RKO (cell line): ENCODE results near the gene FMN2.

Experiments used
- DNase-seq: peaks from one replicate; pipeline ENCODE4 v3.0.0-alpha.2; 2016; ENCODE audit warnings: low spot score

The FMN2 gene

DNA sequence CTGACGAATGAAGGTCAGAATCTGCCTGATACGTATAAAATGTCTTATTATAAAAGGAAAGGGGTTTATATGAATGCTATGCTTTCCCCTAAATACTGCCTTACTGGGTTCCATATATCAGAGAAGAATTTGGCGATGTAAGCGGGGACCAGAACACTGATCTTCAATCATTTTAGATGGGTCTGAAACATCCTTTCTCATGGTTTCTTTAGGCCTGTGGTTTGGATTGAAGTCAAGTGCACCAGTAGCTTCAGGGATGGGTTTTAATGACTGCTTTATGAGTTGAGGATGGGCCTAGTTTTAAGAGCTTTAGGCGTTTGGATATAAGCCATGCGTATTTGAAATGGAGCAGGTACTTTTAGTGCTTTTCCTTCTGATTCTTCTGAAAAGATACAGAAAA, 6.9 kb downstream of the FMN2 start:
- no peak for DNase-seq

DNA sequence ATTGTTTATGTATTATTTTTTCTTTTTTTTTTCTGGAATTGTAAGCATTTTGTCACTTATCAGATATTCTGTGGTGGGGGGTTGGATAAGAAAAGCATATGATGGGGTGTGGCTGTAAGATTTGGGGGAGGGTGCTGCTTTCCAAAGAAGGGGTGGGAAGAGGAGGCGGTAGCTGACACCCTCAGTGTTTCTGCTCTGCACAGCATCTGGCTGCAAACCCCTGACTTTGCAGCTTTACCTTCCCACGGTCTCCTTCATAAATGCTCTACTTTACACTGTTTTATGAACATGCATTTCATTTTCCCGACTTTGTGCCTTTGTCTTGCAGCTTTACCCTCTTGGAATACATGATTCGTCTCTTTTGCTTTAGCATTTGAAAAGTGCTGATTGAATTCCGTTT, 7.6 kb downstream of the FMN2 start:
- no peak for DNase-seq

DNA sequence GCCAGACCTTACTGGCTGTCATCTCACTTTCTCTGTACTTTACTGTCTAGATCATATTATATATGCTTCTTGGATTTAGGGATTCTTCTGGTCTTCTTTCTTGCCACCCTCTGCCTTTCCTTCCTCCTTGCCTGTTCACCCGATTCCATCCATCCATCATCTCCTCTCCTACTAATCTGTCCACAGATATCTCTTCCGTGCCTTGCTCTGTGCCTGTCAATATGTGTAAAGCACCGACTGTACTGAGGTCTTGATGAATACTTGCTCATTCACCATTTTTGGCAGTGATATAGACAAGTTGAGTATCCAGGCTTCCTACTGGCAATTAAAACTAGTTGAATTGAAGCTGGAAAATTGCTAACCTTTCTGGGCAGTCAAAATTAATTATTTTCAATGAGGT, 8.1 kb downstream of the FMN2 start:
- DNase-seq: no peak

DNA sequence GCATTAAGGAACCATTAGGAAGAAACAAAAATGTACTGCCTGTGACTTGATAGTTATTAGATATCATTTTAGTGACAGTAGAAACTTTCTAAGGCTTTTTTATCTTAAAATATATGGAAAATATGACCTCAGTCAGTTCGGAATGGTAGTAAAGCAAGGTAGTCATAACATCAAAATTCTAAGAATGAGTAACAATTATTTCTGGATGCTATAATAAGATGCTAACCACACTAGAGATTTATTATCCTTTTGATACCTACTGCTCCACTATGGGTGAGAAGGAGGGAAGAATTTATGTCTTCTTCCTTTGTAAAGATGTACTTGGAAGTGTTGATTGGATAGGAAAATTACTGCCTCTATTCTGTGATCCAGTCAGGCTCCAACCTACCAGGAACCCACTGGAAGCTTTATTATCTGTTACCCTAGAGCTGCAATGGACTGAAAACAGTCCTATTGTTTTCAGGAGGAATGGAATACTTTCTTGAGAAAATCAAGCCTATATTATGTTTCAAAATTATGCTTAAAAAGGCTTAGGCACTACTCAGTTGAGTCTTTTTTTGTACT, 8.8 kb downstream of the FMN2 start:
- DNase-seq: no peak

DNA sequence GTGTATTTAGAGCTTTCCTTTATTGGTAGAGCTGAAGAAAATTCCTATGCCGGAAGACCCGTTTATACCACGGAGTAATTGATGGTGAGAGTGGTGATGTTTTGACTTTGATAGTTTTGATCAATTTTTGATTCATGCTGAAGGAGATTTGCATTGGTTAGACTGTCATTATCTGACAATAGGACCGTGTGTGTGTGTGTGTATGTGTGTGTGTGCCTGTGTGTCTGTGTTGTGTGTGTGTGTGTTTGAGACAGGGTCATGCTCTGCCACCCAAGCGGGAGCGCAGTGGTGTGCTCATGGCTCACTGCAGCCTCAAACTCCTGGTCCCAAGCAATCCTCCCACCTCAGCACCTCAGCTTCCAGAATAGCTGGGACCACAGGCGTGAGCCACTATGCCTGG, 9.6 kb downstream of the FMN2 start:
- DNase-seq: no peak

DNA sequence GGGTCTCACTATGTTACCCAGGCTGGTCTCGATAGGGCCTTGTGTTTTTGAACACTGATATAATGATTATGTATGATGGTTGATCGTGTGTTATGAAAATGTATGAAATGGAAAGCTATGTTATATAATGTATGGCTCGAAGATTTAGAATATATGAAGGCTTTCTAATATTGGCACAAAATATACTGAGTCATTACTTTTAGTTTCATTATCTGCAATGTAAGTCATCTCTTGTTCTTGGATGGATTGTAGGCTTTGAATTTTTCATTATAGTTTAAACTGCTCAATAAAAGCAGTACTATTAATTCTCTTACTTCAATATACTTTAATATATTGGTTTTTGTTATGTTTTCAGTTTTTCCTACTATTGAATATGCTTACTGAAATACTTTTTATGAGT, 10.1 kb downstream of the FMN2 start:
- DNase-seq: no peak

DNA sequence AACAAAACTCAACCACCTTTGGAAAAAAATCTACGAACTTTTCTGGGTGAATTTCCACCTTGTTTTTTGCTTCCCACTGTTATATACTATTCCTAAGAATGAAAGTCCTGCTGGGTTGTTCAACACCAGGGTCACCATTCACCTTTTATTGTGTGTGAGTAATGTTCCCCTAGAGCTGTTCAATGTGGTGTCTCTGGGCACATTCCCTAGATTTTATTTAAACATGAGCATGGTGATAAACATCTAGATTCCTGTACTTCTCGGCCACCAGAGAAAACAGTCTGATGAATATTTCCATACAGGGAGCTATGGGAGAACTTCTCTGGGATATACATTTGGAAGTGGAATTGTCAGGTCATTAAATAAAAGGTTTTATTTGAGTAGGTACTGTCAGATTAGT, 13.0 kb downstream of the FMN2 start:
- DNase-seq: no peak

DNA sequence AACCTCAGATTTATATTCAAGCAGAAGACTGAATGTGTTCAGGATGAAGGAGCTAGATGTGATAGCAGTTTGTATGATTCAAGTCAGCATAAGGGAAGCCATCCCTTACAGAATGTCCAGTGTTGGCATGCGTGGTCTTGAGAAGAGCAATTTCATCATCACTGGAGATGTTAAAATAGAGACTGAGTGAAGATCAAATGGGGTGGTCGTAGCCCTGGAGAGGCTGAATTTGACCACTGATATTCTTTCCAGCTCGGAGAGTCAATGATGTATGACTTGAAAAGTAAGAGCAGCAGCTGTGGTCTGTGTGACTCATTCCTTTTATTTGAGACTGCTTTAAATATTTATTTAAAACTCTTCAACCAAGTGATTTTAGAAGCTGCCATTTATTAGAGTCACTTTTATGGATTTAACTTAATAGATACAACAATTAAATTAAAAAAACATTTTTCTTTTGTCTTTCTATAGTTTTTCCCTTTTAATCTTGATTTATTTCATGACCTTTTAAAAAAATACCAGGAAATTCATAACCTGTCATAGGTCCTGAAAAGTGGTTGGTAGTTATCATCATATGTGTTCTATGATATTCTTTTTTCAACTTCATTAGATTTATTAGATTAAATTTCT, 15.5 kb downstream of the FMN2 start:
- DNase-seq: no peak

DNA sequence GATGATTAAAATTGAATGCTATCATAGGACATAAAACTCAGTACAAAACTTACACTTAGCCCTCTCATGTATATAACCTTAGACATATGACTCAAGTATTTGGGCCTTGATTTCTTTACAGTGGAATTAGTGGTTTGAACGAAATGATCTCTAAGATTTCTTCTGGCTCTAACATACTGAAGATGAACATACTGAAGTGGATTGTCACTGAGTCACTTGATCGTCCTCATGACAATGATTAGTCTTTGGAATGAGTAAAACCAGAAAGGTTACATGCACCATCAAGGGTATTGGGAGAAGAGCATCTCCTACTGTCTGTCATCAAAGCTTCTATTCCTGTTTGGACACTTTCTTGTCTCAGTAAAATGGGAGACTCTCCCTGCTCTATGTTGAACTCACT, 17.4 kb downstream of the FMN2 start:
- DNase-seq: no peak

DNA sequence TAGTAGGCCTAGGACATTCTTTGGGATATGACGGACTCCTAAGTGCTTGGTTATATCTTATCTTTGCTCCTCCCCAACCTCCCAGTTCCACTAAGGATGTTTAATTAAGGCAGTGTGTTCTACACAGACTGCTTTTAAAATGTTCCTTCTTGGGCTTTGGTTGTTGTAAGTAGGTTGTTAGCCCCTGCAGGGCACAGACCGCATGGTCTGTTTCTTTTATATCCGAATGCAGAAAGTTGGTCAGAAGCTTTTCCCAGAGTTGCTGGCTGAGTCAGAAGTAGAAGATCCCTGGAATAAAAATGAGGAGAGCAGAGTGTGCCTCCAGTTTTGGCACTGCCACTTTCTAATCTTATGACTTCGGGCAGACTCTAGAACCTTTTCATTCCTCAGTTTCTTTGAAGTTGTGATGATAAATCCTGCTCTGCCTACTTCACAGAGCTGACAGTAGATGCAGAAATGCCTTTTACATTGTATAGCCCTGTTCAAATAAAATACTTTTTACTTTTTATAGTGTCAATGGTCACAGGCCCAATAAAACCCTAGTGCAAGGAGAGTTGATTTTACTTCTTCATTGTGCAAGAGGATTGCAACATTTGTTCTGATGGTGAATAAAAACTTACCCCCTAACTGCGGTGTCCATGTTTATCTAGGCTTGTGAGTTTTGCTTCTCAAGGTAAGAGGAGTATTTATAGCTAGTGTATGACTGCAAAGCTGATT, 18.4 kb downstream of the FMN2 start:
- DNase-seq: no peak

DNA sequence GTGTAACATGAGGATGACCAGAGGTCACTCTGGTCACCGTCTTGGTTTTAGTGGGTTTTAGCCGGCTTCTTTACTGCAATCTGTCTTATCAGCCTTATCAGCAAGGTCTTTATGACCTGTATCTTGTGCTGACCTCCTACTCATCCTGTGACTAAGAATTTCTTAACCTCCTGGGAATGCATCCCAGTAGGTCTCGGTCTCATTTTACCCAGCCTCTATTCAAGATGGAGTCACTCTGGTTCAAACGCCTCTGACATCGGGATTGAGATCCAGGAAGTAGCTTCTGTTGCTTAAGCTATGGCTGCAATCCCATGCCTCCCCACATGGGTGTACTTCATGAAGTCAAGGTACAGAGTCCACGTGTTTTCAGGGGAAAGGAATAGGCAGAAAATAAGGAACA, 19.9 kb downstream of the FMN2 start:
- no peak for DNase-seq

DNA sequence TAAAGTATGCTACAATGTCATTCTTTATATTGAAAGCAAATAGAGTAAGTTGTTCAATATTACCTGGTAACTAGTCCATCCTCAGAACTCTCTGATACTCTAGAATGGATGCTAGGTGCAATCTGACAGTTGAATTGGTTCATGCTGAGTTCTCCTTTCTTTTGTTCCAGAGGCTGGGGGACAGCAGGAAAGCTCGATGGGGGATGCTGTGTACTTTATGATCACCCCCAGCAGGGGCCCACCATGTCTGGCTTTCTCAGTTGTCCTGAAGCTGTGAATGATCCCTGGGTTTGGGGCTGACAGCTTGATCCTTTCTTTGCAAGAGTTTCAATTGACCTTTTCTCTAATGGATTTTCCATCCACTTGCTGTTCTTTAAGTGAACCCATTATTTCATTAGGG, 22.5 kb downstream of the FMN2 start:
- no peak for DNase-seq

DNA sequence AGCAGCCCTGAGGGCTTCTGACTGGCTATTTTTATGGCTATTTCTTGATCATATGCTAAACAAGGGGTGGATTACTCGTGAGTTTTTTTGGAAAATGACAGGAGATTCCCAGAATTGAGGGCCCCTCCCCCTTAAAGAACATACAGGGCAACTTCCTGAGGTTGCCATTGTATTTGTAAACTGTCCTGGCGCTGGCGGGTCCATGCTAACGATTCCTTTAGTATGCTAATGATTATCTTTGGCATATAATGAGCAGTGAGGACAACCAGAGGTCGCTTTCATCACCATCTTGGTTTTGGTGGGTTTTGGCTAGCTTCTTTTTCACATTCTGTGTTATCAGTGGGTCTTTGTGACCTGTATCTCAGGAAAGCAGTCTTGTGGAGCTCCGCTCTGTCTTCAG, 24.1 kb downstream of the FMN2 start:
- no peak for DNase-seq

DNA sequence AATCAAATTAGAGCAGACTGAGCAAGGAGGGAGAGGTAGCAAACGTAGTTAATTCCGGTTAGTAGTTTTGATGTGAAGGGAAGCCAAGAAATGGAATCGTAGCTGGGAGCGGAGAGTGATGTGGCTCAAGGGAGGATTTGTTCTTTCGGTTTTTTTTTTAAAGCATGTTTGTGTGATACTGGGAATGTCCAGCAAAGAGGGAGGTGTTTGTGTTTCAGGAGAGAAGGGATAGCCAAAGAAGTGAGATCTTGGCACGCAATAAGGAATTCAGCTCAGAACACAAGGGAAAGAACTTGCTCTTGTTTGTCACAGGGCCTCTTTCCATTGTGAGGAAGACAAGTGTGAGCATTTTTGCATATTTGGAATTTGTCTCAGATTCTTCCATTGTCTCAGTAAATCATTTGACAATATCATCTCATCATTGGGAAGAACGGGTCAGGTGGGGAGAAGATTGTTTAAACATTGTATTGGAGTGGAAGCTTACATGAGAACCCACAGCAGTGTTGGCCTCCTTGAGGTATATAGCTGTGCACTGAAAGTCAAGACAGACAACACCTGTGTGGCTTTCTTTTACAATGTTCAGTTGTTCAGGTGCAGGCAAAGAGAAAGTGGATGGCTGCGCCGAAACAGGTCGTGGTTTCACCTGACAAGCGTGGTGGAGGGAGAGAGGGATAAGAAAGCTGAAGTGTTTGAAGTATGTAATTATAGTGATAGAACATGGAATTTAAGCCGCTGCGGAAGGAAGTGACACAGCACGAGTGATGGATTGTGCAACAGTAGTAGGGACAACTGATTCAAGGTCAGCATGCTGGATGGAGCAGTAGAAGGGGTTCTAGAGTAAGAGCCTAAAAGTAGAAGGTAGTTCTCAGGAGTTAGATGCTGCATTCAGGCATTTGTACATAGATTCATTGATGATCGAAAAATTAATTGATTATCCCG, 25.4 kb downstream of the FMN2 start:
- DNase-seq: no peak

DNA sequence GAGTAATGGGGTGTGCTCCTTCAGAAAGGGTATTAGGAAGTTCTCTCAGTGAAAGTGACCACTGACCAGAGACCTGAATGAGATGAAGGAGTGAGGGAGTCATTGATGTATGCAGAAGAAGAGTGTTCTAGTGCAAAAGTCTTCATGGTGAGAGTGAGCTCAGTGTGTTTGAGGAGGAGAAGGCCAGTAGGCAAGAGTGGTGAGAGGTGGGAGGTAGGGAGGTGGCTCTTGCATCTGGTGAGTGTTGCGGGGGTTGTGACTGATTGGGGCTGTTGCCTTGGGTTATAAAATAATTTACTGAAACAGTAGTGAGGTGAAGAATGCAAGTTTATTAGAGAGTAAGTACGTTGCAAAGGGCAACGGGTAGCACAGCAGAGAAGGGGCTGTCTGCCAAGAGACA, 26.2 kb downstream of the FMN2 start:
- no peak for DNase-seq

DNA sequence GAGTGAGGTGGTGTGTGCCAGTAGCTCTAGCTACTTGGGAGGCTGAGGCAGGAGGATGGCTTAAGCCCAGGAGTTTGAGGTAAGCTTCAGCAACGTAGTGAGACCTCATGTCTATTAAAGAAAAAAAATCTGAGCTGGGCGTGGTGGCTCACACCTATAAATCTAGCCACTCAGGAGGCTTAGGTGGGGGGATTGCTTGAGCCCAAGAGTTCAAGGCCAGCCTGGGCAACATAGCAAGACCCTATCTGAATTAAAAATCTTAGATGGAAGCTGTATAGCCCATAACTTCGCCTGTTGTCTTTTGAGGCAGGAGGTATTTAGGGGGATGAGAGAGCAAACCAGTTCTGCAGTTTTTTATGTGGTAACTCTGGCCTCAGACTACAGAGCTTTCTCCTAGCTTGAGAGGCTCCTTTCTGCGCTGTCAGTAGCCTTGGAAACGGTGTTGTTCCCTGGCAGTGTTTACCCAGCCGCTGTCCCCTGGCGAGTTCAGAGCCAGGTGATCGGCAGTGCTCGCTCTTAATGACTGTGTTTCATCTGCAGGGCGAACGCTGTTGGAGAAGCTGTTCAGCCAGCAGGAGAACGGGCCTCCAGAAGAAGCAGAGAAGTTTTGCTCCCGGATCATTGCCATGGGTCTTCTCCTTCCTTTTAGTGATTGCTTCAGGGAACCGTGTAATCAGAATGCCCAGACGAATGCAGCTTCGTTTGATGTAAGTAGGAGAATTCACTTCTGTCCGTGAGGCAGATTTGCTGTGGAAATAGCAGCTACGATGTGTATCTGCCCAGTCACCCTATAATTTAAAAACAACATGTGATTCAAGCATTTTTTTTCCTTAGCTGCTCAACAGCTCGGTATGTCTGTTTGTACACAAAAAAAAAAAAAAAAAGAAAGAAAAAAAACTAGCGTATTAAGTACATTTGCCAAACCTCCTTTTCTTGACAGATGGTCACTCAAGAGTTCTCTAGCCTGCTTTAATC, 31.2 kb downstream of the FMN2 start:
- no peak for DNase-seq

DNA sequence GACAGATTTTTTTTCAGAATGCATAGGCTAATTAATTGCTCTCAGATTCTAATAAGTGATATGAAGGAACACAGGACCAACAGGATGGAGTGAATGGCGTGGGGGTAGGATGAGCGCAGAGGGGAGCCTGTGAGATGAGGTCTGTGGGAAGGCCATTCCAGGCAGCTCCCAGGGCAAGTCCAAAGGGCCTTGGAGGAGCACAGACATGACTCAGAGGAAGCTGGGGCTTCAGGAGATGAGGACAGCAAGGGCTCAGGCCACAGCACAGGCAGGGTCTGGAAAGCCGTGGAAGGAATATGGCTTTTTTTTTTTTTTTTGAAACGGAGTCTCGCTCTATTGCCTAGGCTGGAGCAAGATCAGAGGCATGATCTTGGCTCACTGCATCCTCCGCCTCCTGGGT, 35.1 kb downstream of the FMN2 start:
- DNase-seq: no peak

DNA sequence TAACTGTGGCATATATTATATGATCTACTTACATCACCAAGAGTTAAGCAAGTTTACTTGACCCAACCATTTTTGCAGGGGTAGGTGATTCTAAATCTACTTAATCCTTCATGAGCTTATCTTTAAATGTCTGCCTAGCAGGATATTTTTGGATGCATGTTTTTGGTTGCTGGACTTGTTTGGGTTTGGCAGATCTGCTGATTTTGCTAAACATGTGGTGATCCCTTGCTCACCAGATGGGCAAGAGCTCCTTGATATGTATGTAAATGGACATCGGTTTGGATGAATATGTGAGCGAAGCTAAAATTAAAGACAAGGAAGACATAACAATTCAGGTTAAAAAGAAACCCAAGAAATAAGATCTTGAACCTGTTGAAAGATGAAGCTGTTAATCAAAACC, 36.7 kb downstream of the FMN2 start:
- no peak for DNase-seq

DNA sequence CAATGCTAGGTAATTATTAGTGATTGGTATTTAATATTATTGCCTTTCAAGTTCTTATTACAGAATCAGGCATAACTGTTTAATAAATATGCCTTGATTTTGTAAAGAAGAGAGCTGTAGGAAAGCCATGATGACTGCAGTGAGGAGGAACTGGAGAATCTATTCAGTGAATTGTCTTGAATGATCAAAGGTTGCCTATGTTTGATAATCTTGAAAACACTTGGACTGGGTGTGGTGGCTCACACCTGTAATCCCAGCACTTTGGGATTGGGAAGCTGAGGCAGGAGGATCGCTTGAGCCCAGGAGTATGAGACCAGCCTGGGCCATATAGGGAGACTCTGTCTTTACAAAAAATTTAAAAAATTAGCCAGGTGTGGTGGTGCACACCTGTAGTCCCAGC, 42.4 kb downstream of the FMN2 start:
- DNase-seq: no peak

DNA sequence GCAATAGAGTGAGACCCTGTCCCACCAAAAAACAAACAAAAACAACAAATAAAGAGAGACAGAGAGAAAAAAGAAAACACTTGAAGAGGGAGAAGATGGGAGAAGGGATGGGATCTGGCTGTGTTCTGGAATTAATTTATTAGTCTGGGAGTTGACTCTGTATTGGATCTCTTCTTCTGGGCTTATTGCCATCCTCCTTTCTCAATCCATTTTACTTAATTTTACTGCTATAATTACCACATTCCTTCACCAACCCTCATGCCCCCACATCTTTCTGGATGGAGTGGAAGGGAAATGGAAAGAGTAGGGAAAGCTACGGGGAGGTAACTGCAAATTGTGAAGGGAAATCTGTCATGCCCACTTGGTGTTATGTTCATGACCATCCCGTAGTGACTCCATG, 42.9 kb downstream of the FMN2 start:
- no peak for DNase-seq

DNA sequence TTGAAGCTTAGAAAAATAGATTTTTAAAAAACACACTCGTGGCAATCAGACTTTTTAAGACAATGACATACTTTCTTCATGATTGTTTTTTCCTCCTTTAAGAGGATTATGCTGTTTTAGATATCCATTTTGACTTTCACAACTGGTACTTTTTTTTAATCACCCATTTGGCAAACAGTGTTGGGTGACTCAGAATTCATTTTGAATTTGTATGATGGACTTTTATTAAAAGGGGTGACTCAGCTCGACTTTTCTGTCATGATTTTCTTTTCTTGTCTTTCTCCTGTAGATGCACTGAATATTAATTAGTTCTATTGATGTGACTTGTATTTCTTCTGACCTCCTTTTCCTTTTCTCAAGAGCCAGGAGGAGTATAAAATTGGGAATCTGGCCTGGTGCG, 44.7 kb downstream of the FMN2 start:
- DNase-seq: no peak

DNA sequence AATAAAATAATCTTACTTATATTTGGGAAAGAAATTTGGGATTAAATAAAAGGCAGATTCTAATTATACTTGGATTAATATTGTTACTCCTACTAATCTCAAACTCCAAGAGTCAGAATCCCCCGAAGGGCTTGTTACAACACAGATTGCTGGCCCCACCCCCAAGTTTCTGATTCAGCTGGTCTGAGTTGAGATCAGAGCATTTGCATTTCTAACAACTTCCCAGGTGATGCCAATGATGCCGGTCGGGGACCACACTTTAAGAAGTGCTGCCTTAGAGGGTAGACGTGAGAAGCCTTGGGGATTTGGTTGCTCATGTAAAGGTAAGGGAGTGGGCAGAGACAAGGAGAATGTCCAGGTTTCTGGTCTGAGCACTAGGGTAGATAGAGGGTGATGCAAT, 47.2 kb downstream of the FMN2 start:
- no peak for DNase-seq
